Nephron (organoid): ENCODE data around the gene SP140.

ENCODE experiments used
- H3K27ac Mint-ChIP-seq, 3 experiments: 2 replicates each; pipeline ENCODE4 v1.8.0; 2020; ENCODE audit warnings: mixed read lengths in 3 of 3, mild to moderate bottlenecking in 2 of 3, moderate library complexity in 1 of 3
- H3K27me3 Mint-ChIP-seq: 2 replicates; pipeline ENCODE4 v1.8.0; 2021; ENCODE audit warnings: low read depth, mild to moderate bottlenecking, moderate library complexity, mixed read lengths
- H3K36me3 Mint-ChIP-seq: 2 replicates; pipeline ENCODE4 v1.8.0; 2020; ENCODE audit warnings: low read depth, mixed read lengths
- H3K4me1 Mint-ChIP-seq: 2 replicates; pipeline ENCODE4 v1.8.0; 2020; ENCODE audit warnings: mixed read lengths
- H3K4me3 Mint-ChIP-seq, 3 experiments: 2 replicates each; pipeline ENCODE4 v1.8.0; 2020; ENCODE audit warnings: mild to moderate bottlenecking in 3 of 3, mixed read lengths in 3 of 3, moderate library complexity in 2 of 3
- H3K9me3 Mint-ChIP-seq: 2 replicates; pipeline ENCODE4 v1.8.0; 2020; ENCODE audit warnings: mixed read lengths
- CTCF ChIP-seq, 3 experiments: fragments of 200-600 bp; sonication (generic); IDR thresholded peaks; one replicate each; pipeline ENCODE4 v1.5.0; 2021; ENCODE audit warnings: antibody characterized with exemption in 3 of 3; ENCODE audit not compliant: unreplicated experiment in 3 of 3

Gene SP140

GRCh38 chr2:230225486-230225885, at the start of gene SP140:
Gene SP140 (plus strand): TSS chr2:230225736. CDS start chr2:230225845, 109 bp downstream.
- Mint-ChIP-seq H3K27me3 (no peaks in the 10 kb centered on the region), H3K9me3 (peaks cover 6% of the 10 kb centered on the region), H3K4me3 (no peak within 1 kb of the TSS), H3K4me1 (no peaks in the 10 kb centered on the region), H3K36me3 (no peaks in the 10 kb centered on the region), H3K27ac (no peak within 1 kb of the TSS)
- TF ChIP-seq CTCF (IDR thresholded peaks at IDR 0.05; ENCODE audit: unreplicated experiment in 3 of 3): no peak

- Mint-ChIP-seq H3K36me3 (peaks cover 18% of the 10 kb centered on the region), H3K27me3 (peaks cover 4% of the 10 kb centered on the region), H3K9me3 (no peaks in the 10 kb centered on the region), H3K27ac (no peak overlapping the region), H3K4me1 (no peaks in the 10 kb centered on the region), H3K4me3 (no peak overlapping the region)
- no peak for TF ChIP-seq CTCF (IDR thresholded peaks at IDR 0.05; ENCODE audit: unreplicated experiment in 3 of 3)
These were observed 48.5 kb upstream of the SP140 start for GRCh38 chr2:230176996-230177395.

GRCh38 chr2:230178546-230179485, 46.7 kb upstream of the SP140 start:
- H3K36me3 Mint-ChIP-seq: peaks cover 23% of the 10 kb centered on the region
- no peak overlapping the region for H3K4me3 Mint-ChIP-seq
- H3K4me1 Mint-ChIP-seq: no peaks in the 10 kb centered on the region
- TF ChIP-seq CTCF (IDR thresholded peaks at IDR 0.05; ENCODE audit: unreplicated experiment in 3 of 3): no peak
- no peaks in the 10 kb centered on the region for H3K9me3 Mint-ChIP-seq
- peaks cover 11% of the 10 kb centered on the region for H3K27me3 Mint-ChIP-seq
- H3K27ac Mint-ChIP-seq: no peak overlapping the region

GRCh38 chr2:230179907-230180306, 45.6 kb upstream of the SP140 start:
- H3K4me3 Mint-ChIP-seq: no peak overlapping the region
- no peak overlapping the region for H3K27ac Mint-ChIP-seq
- TF ChIP-seq CTCF (IDR thresholded peaks at IDR 0.05; ENCODE audit: unreplicated experiment in 3 of 3): no peak
- peaks cover 23% of the 10 kb centered on the region for H3K36me3 Mint-ChIP-seq
- H3K9me3 Mint-ChIP-seq: no peaks in the 10 kb centered on the region
- no peaks in the 10 kb centered on the region for H3K4me1 Mint-ChIP-seq
- peaks cover 11% of the 10 kb centered on the region for H3K27me3 Mint-ChIP-seq

- no peaks in the 10 kb centered on the region for H3K4me1 Mint-ChIP-seq
- H3K9me3 Mint-ChIP-seq: no peaks in the 10 kb centered on the region
- TF ChIP-seq CTCF (IDR thresholded peaks at IDR 0.05; ENCODE audit: unreplicated experiment in 3 of 3): no peak
- H3K27me3 Mint-ChIP-seq: peaks cover 11% of the 10 kb centered on the region
- H3K27ac Mint-ChIP-seq: no peak overlapping the region
- peaks cover 23% of the 10 kb centered on the region for H3K36me3 Mint-ChIP-seq
- H3K4me3 Mint-ChIP-seq: no peak overlapping the region
These were observed 44.3 kb upstream of the SP140 start for GRCh38 chr2:230181195-230181594.
